ENCODE measurements around the gene CHD5. TPM values are rescaled to one million over a fixed set of nuclear protein-coding genes. Genes with fewer than 3 reads are reported as not detected.

CHD5 gene
- total RNA-seq, 1 experiment from 2014 or later, result not detected

DNA sequence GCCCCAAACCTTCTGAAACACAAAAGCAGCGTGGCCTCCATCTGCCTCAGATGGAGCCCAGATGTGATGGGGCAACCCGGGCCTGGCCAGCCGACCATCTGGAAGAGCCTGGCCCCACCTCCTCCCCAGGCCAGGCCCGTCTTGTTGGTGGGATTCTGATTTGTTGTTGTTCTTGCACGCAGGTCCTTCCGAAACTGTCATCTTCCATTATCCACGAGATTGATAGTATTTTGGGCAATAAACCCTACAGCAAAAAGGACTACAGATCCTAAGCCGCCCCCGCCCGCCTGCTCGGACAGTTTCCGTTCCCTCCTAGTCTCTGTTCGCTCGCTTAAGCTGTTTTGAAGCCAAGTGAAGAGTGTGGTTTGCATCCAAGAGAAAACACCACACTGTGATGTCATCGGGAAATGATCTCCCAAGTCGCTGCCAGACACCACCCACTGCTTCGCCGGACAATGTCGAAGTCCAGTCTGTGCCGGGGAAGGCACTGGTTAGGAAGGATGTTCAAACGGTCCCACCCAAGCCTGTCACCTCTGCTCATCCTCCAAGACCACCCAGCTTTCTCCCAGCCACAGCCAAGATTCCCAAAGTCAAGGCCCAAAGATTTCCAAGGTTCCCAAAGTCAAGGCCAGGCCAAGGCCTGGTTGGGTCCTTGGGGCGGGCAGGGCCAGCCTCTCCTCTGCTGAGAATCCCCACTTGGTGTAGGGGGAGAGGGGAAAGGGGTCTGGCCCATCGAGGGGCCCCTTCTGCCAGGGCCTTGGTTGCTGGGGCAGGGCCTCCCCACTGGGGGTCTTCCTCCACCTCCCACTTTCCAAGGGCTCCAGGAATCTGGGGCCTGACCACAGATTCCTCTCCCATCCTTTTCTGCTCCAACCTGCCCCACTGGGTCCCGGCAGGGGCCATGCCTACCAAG lies 81.6 kb downstream of the CHD5 start:
- Histone ChIP-seq H3K9me2 (replicated peaks; ENCODE audit: insufficient read depth, low read length) (no peaks in the 10 kb centered on the region), H4K20me1 (ENCODE audit: insufficient read depth, low read depth, low read length) (no peaks in the 10 kb centered on the region), H3K9ac (ENCODE audit: low read length) (no peak overlapping the region), H3K79me2 (ENCODE audit: low read length) (no peaks in the 10 kb centered on the region), H3K9me3 (ENCODE audit: low read length) (no peaks in the 10 kb centered on the region), H3K36me3 (ENCODE audit: insufficient read depth, low read length) (no peaks in the 10 kb centered on the region), H3K4me2 (ENCODE audit: low read depth, low read length, poor library complexity, severe bottlenecking) (no peak overlapping the region), H3K4me3 (ENCODE audit: low read length) (no peak overlapping the region), H3K4me1 (ENCODE audit: low read length) (no peaks in the 10 kb centered on the region), H2AFZ (ENCODE audit: low read length) (no peak overlapping the region), H3K27me3 (ENCODE audit: low read length) (no peaks in the 10 kb centered on the region), H3K27ac (ENCODE audit: low read length) (no peak overlapping the region)
- DNase-seq, result no peak

DNA sequence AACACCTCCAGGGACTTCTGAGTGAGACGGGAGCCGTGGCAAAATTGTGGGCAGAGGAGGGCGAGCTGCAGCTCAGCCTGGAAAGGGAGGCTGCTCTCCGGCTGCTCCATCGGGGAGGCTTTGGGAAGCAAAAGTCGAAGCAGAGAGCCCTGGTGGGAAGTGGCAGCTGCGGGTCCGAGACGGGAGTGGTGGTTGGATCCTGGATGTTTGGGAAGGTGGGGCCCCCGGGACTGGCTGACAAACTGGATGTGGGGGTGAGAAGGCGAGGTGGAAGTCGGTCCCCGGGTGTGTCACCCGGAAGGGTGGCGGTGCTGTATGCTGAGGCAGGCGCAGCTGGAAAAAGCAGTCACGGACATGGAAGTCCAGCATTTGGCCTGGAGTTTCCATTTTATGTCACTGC lies 82.3 kb downstream of the CHD5 start:
- Histone ChIP-seq H3K4me3 (ENCODE audit: low read length) (no peak overlapping the region), H3K9ac (ENCODE audit: low read length) (no peak overlapping the region), H2AFZ (ENCODE audit: low read length) (no peak overlapping the region), H3K4me2 (ENCODE audit: low read depth, low read length, poor library complexity, severe bottlenecking) (no peak overlapping the region), H3K27me3 (ENCODE audit: low read length) (no peaks in the 10 kb centered on the region), H3K27ac (ENCODE audit: low read length) (no peak overlapping the region), H3K36me3 (ENCODE audit: insufficient read depth, low read length) (no peaks in the 10 kb centered on the region), H3K9me3 (ENCODE audit: low read length) (no peaks in the 10 kb centered on the region), H3K9me2 (replicated peaks; ENCODE audit: insufficient read depth, low read length) (no peaks in the 10 kb centered on the region), H3K79me2 (ENCODE audit: low read length) (no peaks in the 10 kb centered on the region), H3K4me1 (ENCODE audit: low read length) (no peaks in the 10 kb centered on the region), H4K20me1 (ENCODE audit: insufficient read depth, low read depth, low read length) (no peaks in the 10 kb centered on the region)
- DNase-seq, result no peak

DNA sequence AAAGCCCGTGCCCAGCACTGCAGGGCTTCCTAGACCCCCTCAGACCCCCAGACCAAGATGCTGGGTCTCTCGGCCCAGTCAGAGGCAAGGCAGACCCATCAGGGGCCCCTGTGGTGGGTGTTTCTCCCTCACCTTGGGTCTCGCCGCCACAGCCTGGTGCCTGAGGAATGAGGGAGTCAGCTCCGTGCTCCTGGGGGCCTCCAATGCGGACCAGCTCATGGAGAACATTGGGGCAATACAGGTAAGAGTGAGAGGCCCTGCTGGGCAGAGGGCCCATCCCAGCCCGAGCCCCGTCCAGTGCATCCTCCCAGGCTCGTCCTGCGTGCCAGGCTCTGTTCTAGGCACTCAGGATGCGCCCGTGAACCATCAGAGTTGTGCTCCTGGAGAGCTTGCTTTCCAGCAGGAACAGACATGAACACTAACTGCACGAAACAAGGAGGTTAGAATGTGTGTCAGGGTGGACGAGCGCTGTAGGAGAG lies 83.0 kb downstream of the CHD5 start:
- Histone ChIP-seq H3K36me3 (ENCODE audit: insufficient read depth, low read length) (no peaks in the 10 kb centered on the region), H3K4me1 (ENCODE audit: low read length) (no peaks in the 10 kb centered on the region), H4K20me1 (ENCODE audit: insufficient read depth, low read depth, low read length) (no peaks in the 10 kb centered on the region), H3K9me3 (ENCODE audit: low read length) (no peaks in the 10 kb centered on the region), H3K27me3 (ENCODE audit: low read length) (no peaks in the 10 kb centered on the region), H3K4me2 (ENCODE audit: low read depth, low read length, poor library complexity, severe bottlenecking) (no peak overlapping the region), H2AFZ (ENCODE audit: low read length) (no peak overlapping the region), H3K9ac (ENCODE audit: low read length) (no peak overlapping the region), H3K27ac (ENCODE audit: low read length) (no peak overlapping the region), H3K4me3 (ENCODE audit: low read length) (no peak overlapping the region), H3K9me2 (replicated peaks; ENCODE audit: insufficient read depth, low read length) (no peaks in the 10 kb centered on the region), H3K79me2 (ENCODE audit: low read length) (no peaks in the 10 kb centered on the region)
- no peak for DNase-seq

DNA sequence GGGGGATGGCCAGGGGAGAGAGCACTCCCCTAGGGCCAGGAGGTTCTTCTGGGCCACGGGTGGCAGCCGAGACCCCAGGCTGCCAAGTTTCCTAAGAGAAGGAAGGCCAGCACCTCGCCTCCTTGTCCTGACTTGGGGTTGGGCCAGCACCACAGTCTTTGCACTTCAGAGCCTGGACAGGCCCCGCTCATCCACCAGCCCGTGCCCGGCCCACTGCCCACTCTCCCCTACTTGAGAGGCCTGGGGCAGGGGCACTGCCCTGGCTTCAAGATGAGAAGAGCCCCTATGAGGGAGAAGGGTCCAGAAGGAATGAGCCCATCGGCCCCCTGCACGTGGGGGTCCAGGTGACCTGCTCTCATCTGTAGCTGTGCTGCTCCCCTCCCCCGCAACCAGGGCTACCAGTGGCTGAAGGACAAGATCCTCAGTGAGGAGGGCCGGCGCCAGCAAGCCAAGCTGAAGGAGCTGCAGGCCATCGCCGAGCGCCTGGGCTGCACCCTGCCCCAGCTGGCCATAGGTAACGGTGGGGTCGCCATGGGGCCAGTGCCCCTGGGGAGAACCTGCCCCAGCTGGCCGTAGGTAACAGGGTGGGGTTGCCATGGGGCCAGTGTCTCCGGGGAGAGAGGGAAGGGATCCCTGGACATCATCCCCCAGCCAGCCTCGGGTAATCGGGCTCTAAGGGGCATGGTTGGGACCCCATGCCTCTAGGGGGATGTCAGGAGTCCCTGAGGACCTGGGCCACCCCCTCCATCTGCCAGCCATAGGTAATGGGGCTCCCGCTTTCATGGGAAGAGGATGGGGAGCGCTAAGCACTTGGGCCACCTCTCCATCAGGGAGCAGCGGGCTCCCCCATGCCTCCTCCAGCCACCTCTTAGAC lies 83.6 kb downstream of the CHD5 start:
- no peaks in the 10 kb centered on the region for H3K79me2 ChIP-seq (ENCODE audit: low read length)
- no peak for DNase-seq
- H3K4me2 ChIP-seq (ENCODE audit: low read depth, low read length, poor library complexity, severe bottlenecking), result no peak overlapping the region
- H3K4me3 ChIP-seq (ENCODE audit: low read length), result no peak overlapping the region
- H3K9me3 ChIP-seq (ENCODE audit: low read length), result no peaks in the 10 kb centered on the region
- no peaks in the 10 kb centered on the region for H3K27me3 ChIP-seq (ENCODE audit: low read length)
- H4K20me1 ChIP-seq (ENCODE audit: insufficient read depth, low read depth, low read length), result no peaks in the 10 kb centered on the region
- no peaks in the 10 kb centered on the region for H3K36me3 ChIP-seq (ENCODE audit: insufficient read depth, low read length)
- H3K4me1 ChIP-seq (ENCODE audit: low read length), result no peaks in the 10 kb centered on the region
- H3K27ac ChIP-seq (ENCODE audit: low read length), result no peak overlapping the region
- no peak overlapping the region for H3K9ac ChIP-seq (ENCODE audit: low read length)
- H3K9me2 ChIP-seq (replicated peaks; ENCODE audit: insufficient read depth, low read length), result no peaks in the 10 kb centered on the region
- H2AFZ ChIP-seq (ENCODE audit: low read length), result no peak overlapping the region

DNA sequence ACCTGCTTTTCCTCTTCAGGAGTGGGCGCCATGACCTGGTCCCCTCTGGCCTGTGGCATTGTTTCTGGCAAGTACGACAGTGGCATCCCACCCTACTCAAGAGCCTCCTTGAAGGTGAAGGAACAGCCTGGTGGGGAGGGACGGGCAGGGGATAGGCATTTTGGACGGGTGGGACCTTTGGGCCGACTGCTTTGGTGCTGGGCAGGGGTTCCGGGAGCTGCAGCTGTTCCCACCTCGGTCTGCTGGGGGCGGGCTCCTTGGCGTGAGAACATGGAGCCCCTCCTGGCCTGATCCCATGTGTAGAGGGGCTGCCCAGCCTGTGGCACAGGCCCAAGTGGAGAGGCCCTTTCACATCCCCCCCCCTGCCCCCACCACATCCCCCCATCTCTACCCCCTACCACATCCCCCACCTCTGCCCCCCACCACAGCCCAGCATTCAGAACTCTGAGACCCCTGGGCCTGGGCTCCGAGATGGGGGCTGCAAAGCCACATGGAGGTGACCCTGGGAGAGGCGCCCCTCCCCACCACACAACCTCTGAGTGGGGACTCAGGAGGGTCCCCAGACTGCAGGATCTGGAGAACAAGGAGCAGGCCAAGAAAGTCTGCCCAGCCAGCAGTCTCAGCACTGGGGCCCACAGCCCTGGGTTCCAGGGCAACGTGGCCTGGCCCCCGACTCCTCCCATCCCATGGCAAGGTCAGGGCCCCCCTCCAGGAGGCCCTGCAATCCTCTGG lies 84.4 kb downstream of the CHD5 start:
- no peak overlapping the region for H3K9ac ChIP-seq (ENCODE audit: low read length)
- no peak for DNase-seq

DNA sequence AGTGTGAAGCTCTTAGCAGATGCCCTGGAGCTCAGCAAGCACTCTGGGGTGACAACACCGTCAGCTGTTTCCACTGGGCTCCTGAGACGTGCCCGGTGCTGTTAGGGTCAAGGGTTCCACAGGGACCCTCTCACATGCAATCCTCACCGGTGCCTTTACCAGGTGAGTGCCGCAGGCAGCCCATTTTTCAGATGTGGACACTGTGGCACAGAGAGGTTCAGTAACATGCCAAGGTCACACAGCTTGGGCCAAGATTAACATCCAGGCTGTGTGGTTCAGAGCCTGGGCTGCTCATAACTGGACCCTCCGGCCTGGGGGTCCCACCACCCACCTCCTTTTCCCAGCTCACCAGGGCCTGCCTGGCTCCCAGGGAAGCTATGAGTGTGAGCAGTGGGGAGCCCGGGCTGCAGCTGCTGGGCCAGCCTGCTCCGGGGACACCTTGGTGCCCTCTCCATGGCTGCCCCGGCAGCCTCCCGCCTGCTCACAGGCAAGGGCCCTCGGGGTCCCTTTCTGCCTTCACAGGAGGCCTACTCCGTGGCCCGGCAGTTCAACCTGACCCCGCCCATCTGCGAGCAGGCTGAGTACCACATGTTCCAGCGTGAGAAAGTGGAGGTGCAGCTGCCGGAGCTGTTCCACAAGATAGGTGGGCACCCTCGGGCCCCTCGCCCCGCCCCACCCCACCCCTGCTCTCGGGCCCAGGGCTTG lies 85.2 kb downstream of the CHD5 start:
- H4K20me1 ChIP-seq (ENCODE audit: insufficient read depth, low read depth, low read length), result no peaks in the 10 kb centered on the region
- H3K4me2 ChIP-seq (ENCODE audit: low read depth, low read length, poor library complexity, severe bottlenecking), result no peak overlapping the region
- no peaks in the 10 kb centered on the region for H3K36me3 ChIP-seq (ENCODE audit: insufficient read depth, low read length)
- H3K27ac ChIP-seq (ENCODE audit: low read length), result no peak overlapping the region
- no peaks in the 10 kb centered on the region for H3K79me2 ChIP-seq (ENCODE audit: low read length)
- no peak overlapping the region for H3K9ac ChIP-seq (ENCODE audit: low read length)
- DNase-seq, result no peak
- H2AFZ ChIP-seq (ENCODE audit: low read length), result no peak overlapping the region
- H3K4me1 ChIP-seq (ENCODE audit: low read length), result no peaks in the 10 kb centered on the region
- H3K4me3 ChIP-seq (ENCODE audit: low read length), result no peak overlapping the region
- H3K27me3 ChIP-seq (ENCODE audit: low read length), result no peaks in the 10 kb centered on the region
- no peaks in the 10 kb centered on the region for H3K9me3 ChIP-seq (ENCODE audit: low read length)
- H3K9me2 ChIP-seq (replicated peaks; ENCODE audit: insufficient read depth, low read length), result no peaks in the 10 kb centered on the region

More for the DNA sequence above, 84.4 kb downstream of the CHD5 start:
- Histone ChIP-seq H3K27ac (ENCODE audit: low read length) (no peak overlapping the region), H3K9me2 (replicated peaks; ENCODE audit: insufficient read depth, low read length) (no peaks in the 10 kb centered on the region), H3K36me3 (ENCODE audit: insufficient read depth, low read length) (no peaks in the 10 kb centered on the region), H3K4me2 (ENCODE audit: low read depth, low read length, poor library complexity, severe bottlenecking) (no peak overlapping the region), H3K27me3 (ENCODE audit: low read length) (no peaks in the 10 kb centered on the region), H3K4me3 (ENCODE audit: low read length) (no peak overlapping the region), H3K4me1 (ENCODE audit: low read length) (no peaks in the 10 kb centered on the region), H3K9me3 (ENCODE audit: low read length) (no peaks in the 10 kb centered on the region), H4K20me1 (ENCODE audit: insufficient read depth, low read depth, low read length) (no peaks in the 10 kb centered on the region), H2AFZ (ENCODE audit: low read length) (no peak overlapping the region), H3K79me2 (ENCODE audit: low read length) (no peaks in the 10 kb centered on the region)

DNA sequence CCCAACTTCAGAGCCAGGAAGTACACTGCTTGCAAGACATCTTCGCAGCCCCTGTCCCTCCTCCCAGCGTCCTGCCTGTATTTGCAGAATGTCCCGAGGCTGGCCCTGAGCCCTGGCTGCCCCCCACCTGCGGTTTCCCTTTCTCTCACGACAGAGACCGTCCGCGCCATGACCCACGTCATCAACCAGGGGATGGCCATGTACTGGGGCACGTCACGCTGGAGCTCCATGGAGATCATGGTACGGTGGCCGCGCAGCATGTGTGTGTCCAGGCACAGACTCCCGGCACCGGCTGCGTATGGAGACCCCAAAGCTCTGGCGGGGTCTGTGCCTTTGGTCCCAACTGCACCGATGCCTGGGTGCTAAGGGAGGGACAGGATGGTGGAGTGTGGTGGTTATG lies 85.9 kb downstream of the CHD5 start:
- Histone ChIP-seq H4K20me1 (ENCODE audit: insufficient read depth, low read depth, low read length) (no peaks in the 10 kb centered on the region), H3K9me3 (ENCODE audit: low read length) (no peaks in the 10 kb centered on the region), H3K79me2 (ENCODE audit: low read length) (no peaks in the 10 kb centered on the region), H3K27ac (ENCODE audit: low read length) (no peak overlapping the region), H3K9ac (ENCODE audit: low read length) (no peak overlapping the region), H2AFZ (ENCODE audit: low read length) (no peak overlapping the region), H3K36me3 (ENCODE audit: insufficient read depth, low read length) (no peaks in the 10 kb centered on the region), H3K9me2 (replicated peaks; ENCODE audit: insufficient read depth, low read length) (no peaks in the 10 kb centered on the region), H3K27me3 (ENCODE audit: low read length) (no peaks in the 10 kb centered on the region), H3K4me1 (ENCODE audit: low read length) (no peaks in the 10 kb centered on the region), H3K4me2 (ENCODE audit: low read depth, low read length, poor library complexity, severe bottlenecking) (no peak overlapping the region), H3K4me3 (ENCODE audit: low read length) (no peak overlapping the region)
- no peak for DNase-seq

All from Karpas-422 (cell line).